GM23248 (cell line): Measurements from ENCODE around the gene TAC3.

Experiments
- EZH2 ChIP-seq: fragments of 200-600 bp; sonication (generic); IDR thresholded peaks from 2 replicates; pipeline ENCODE4 v1.6.1; 2018; ENCODE audit warnings: antibody characterized with exemption, mild to moderate bottlenecking; ENCODE audit not compliant: insufficient read depth, poor library complexity, severe bottlenecking
- EZH2phosphoT487 ChIP-seq: fragments of 200-600 bp; sonication (generic); IDR thresholded peaks from 2 replicates; pipeline ENCODE4 v1.6.1; 2018; ENCODE audit warnings: antibody characterized with exemption, moderate library complexity, mild to moderate bottlenecking, low read depth; ENCODE audit not compliant: insufficient read depth

DNA sequence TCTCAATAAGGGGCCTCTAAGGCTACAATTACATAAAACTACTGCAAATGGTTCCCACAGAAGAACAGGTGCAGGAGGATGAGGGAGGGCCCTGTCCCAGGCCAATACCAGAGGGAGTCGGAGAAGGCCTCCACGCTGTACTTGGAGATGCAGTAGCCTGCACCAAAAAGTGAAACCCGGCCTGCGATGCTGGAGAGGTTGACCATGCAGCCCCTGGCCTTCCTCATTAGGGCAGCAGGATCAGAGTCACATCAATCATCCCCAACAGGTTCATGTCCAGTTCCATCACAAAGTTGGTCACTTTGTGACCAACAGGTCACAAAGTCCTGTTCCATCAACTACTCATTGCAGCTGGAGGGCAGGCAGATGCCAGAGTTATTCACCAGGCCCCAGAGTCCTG, 32.9 kb downstream of the TAC3 start:
- TF ChIP-seq EZH2phosphoT487 (no peak), EZH2 (no peak)
